ENCODE data around the gene DNLZ.

Gene DNLZ

GRCh38 chr9:136377341-136378169 is 14.0 kb upstream of the DNLZ start (continued):
- no peak for TF ChIP-seq RBAK (tag by site-specific recombination; IDR thresholded peaks at IDR 0.05)

- H3K36me3 ChIP-seq (ENCODE audit: control insufficient read depth in 2 of 2, insufficient read depth in 1 of 2, low read length in 2 of 2), result peaks cover 0 to 69% of the 10 kb centered on the region in 2 experiments; a peak in 1 of 3 replicates
- H3K9me3 ChIP-seq (ENCODE audit: control insufficient read depth, insufficient read depth, low read depth, low read length), result no peaks in the 10 kb centered on the region
- ChIA-PET POLR2A (interaction anchor here (1.8 to 1.9 kb wide), 2 partner anchors 10 to 13 kb away, joined by 5 to 16 read pairs; partner anchors contain the start of gene DNLZ), CTCF (interaction anchor here (0.6 to 1.0 kb wide), 2 partner anchors 10 to 13 kb away, joined by 3 to 4 read pairs; partner anchors contain the start of gene DNLZ)
- no peaks in the 10 kb centered on the region for H3K4me1 ChIP-seq (ENCODE audit: control insufficient read depth, insufficient read depth, low read length)
- TF ChIP-seq INSM2 (tag by site-specific recombination; IDR thresholded peaks at IDR 0.05), result no peak
- TF ChIP-seq ZNF26 (tag by site-specific recombination; IDR thresholded peaks at IDR 0.05), result no peak
- no peak for TF ChIP-seq ZNF239 (tag by site-specific recombination; IDR thresholded peaks at IDR 0.05)
- TF ChIP-seq ZNF645 (tag by site-specific recombination; IDR thresholded peaks at IDR 0.05), result no peak
- no peak for TF ChIP-seq ZNF248 (tag by site-specific recombination; IDR thresholded peaks at IDR 0.05)
- no peak for TF ChIP-seq ZNF146 (tag by site-specific recombination; IDR thresholded peaks at IDR 0.05)
- H3K4me3 ChIP-seq (ENCODE audit: low read depth, low read length), result no peak overlapping the region
- H3K27ac ChIP-seq (ENCODE audit: extremely low read depth, low read depth, low read length), result no peak overlapping the region
These were observed 12.9 kb upstream of the DNLZ start for GRCh38 chr9:136376457-136376856.

- TF ChIP-seq HOXA7 (CRISPR knock-in tag; IDR thresholded peaks at IDR 0.05; ENCODE audit: borderline replicate concordance) (no peak), ZNF274 (IDR thresholded peaks at IDR 0.05; ENCODE audit: low read length) (no peak), ZNF274 (tag by site-specific recombination; IDR thresholded peaks at IDR 0.05; ENCODE audit: borderline replicate concordance) (no peak), ZBTB8A (tag by site-specific recombination; IDR thresholded peaks at IDR 0.05) (no peak), ZNF248 (tag by site-specific recombination; IDR thresholded peaks at IDR 0.05) (no peak), WT1 (tag by site-specific recombination; IDR thresholded peaks at IDR 0.05) (no peak)
- H3K4me3 ChIP-seq (ENCODE audit: low read depth, low read length), result no peak overlapping the region
- no peaks in the 10 kb centered on the region for H3K4me1 ChIP-seq (ENCODE audit: control insufficient read depth, insufficient read depth, low read length)
- no peaks in the 10 kb centered on the region for H3K9me3 ChIP-seq (ENCODE audit: control insufficient read depth, insufficient read depth, low read depth, low read length)
- CTCF ChIA-PET, result interaction anchor here (1.4 kb wide), 1 partner anchor 12 kb away, joined by 16 read pairs; the partner anchor contains the start of gene DNLZ
- POLR2A ChIA-PET, result interaction anchor here (1.3 to 2.1 kb wide), 3 partner anchors 9 to 12 kb away, joined by 4 to 10 read pairs (median 7); partner anchors contain the start of gene DNLZ
- peaks cover 0 to 56% of the 10 kb centered on the region in 2 experiments; a peak in 1 of 3 replicates for H3K36me3 ChIP-seq (ENCODE audit: control insufficient read depth in 2 of 2, insufficient read depth in 1 of 2, low read length in 2 of 2)
- H3K27ac ChIP-seq (ENCODE audit: extremely low read depth, low read depth, low read length), result no peak overlapping the region
These were observed 11.6 kb upstream of the DNLZ start for GRCh38 chr9:136375096-136375495.

- Histone ChIP-seq H3K4me3 (ENCODE audit: low read depth, low read length) (no peak overlapping the region), H3K36me3 (ENCODE audit: control insufficient read depth in 2 of 2, insufficient read depth in 1 of 2, low read length in 2 of 2) (peaks cover 0 to 47% of the 10 kb centered on the region in 2 experiments; a peak in 1 of 3 replicates), H3K9me3 (ENCODE audit: control insufficient read depth, insufficient read depth, low read depth, low read length) (no peaks in the 10 kb centered on the region), H3K27ac (ENCODE audit: extremely low read depth, low read depth, low read length) (no peak overlapping the region), H3K4me1 (ENCODE audit: control insufficient read depth, insufficient read depth, low read length) (no peaks in the 10 kb centered on the region)
- ChIA-PET CTCF (interaction anchor here (2.0 kb wide), 1 partner anchor 11 kb away, joined by 10 read pairs; no protein-coding TSS in a partner anchor), POLR2A (interaction anchor here (0.6 to 2.1 kb wide), 4 partner anchors 8 to 160 kb away, joined by 3 to 10 read pairs (median 6); partner anchors contain the start of gene DNLZ)
- TF ChIP-seq ZSCAN18 (tag by site-specific recombination; IDR thresholded peaks at IDR 0.05) (no peak), REST (tag by site-specific recombination; IDR thresholded peaks at IDR 0.05) (no peak), PRDM6 (tag by site-specific recombination; IDR thresholded peaks at IDR 0.05) (no peak), SCRT2 (tag by site-specific recombination; IDR thresholded peaks at IDR 0.05) (no peak)
These were observed 10.6 kb upstream of the DNLZ start for GRCh38 chr9:136374183-136374575.
